Measurements from ENCODE around the gene SEC61A1. TPM values are rescaled to one million over a fixed set of nuclear protein-coding genes. Genes with fewer than 3 reads are reported as not detected.

SEC61A1 gene
- total RNA-seq = 203 TPM

- peak; percentile 95 for DNase-seq (ENCODE audit: low spot score)
Measured at GRCh38 chr3:128051837-128052594, at the start of gene SEC61A1. SEC61A1 (plus strand) TSS chr3:128052437; CDS start chr3:128052553, 116 bp downstream.

GRCh38 chr3:128004661-128005060 is 47.6 kb upstream of the SEC61A1 start:
- DNase-seq (ENCODE audit: low spot score) = no peak

GRCh38 chr3:128006061-128007032 is 45.9 kb upstream of the SEC61A1 start:
- DNase-seq (ENCODE audit: low spot score) = no peak

GRCh38 chr3:128007033-128007424 is 45.2 kb upstream of the SEC61A1 start:
- DNase-seq (ENCODE audit: low spot score) = no peak

- DNase-seq (ENCODE audit: low spot score) = no peak
Measured at GRCh38 chr3:128009952-128010846, 42.0 kb upstream of the SEC61A1 start.

GRCh38 chr3:128011140-128011539 is 41.1 kb upstream of the SEC61A1 start:
- peak; percentile 31 for DNase-seq (ENCODE audit: low spot score)

- DNase-seq (ENCODE audit: low spot score) = no peak
Measured at GRCh38 chr3:128012050-128012449, 40.2 kb upstream of the SEC61A1 start.

GRCh38 chr3:128014548-128014947 is 37.7 kb upstream of the SEC61A1 start:
- DNase-seq (ENCODE audit: low spot score) = no peak

GRCh38 chr3:128016502-128016901 is 35.7 kb upstream of the SEC61A1 start:
- no peak for DNase-seq (ENCODE audit: low spot score)

- DNase-seq (ENCODE audit: low spot score) = no peak
Measured at GRCh38 chr3:128021768-128022372, 30.4 kb upstream of the SEC61A1 start.

- no peak for DNase-seq (ENCODE audit: low spot score)
Measured at GRCh38 chr3:128033102-128033501, 19.1 kb upstream of the SEC61A1 start.

- DNase-seq (ENCODE audit: low spot score) = no peak
Measured at GRCh38 chr3:128036119-128036518, 16.1 kb upstream of the SEC61A1 start.

- no peak for DNase-seq (ENCODE audit: low spot score)
Measured at GRCh38 chr3:128040041-128040440, 12.2 kb upstream of the SEC61A1 start.

GRCh38 chr3:128040660-128041059 is 11.6 kb upstream of the SEC61A1 start:
- no peak for DNase-seq (ENCODE audit: low spot score)

GRCh38 chr3:128041344-128041743 is 10.9 kb upstream of the SEC61A1 start:
- DNase-seq (ENCODE audit: low spot score) = no peak

GRCh38 chr3:128050597-128050996 is 1.6 kb upstream of the SEC61A1 start:
- no peak for DNase-seq (ENCODE audit: low spot score)

- DNase-seq (ENCODE audit: low spot score) = no peak
Measured at GRCh38 chr3:128051459-128051836, 789 bp upstream of the SEC61A1 start.

- DNase-seq (ENCODE audit: low spot score) = no peak
Measured at GRCh38 chr3:128052595-128053351, 536 bp downstream of the SEC61A1 start.

- no peak for DNase-seq (ENCODE audit: low spot score)
Measured at GRCh38 chr3:128053614-128054013, 1.4 kb downstream of the SEC61A1 start.

GRCh38 chr3:128054367-128054766 is 2.1 kb downstream of the SEC61A1 start:
- no peak for DNase-seq (ENCODE audit: low spot score)

GRCh38 chr3:128056258-128056657 is 4.0 kb downstream of the SEC61A1 start:
- no peak for DNase-seq (ENCODE audit: low spot score)
